ENCODE data around the gene THRA.

The THRA gene

DNA sequence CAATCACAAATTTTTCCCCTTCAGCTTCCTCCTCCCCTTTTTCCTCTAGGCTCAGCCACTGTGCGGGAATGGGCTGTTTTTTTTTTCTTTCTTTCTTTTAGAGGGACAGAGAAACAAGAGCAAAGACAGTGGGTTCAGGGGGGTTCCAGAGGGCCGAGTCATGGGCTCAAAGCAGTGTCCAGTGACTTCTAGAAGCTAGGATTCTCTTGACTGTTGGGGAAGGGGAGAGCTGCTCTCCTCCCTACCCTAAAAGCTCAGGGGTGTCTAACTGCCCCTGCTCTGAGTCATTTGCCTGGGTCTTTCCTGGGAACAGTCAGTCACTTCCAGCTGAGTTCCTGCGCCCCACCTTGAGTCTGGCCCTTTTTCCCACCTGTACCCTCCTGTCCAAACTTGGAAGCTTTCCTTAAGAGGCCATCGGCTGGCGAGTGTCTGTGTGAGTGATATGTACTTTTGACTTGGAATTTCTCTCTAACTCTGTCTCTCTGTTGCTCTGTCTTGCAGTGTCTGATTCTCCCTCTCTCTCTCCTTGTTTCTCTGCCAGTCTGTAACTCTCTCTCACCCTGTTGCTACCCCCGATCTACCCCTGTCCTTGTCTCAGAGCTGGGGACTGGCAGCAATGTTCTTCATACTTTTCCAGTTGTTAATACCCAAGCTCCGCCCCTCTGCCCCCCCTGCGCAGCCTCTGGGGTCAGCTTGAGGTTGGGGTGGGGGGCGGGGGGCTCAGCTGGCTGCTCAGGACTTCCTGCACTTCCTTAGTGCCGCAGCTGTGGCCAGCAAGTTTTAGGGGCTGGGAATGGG is 2.4 kb downstream of the THRA start:
- DNase-seq (ENCODE audit: low spot score) = peak; percentile 41

DNA sequence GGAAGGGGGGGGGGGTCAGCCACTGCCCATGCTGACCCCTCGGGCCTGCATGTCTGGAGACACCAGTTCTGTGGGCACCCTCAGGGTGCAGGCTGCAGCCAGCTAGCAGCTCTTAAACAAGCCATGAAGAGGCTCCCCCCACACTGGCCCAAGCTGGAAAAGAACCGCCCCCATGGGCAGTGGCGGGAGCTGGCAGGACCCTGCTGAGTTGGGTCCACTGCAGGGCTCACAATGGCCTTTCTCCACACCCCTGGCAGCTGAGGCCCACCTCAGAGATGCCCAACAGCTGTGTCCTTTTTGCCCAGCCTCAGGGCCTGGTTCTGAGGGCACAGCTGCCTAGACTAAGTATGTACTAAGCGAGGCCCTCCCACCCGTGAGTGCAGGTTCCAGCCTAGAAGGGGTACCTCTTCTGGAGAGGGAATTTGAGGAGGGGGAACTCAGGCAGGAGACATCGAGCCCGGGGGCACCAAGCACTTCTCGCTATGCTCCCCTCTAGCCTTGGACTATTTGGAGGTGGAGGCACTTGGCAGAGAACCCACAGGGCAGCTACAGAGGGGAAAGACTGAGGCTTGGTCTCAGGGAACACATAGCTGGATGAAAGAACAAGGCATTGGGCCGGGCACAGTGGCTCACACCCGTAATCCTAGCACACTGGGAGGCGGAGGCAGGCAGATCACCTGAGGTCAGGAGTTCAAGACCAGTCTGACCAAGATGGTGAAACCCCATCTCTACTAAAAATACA is 3.2 kb downstream of the THRA start:
- no peak for DNase-seq (ENCODE audit: low spot score)

DNA sequence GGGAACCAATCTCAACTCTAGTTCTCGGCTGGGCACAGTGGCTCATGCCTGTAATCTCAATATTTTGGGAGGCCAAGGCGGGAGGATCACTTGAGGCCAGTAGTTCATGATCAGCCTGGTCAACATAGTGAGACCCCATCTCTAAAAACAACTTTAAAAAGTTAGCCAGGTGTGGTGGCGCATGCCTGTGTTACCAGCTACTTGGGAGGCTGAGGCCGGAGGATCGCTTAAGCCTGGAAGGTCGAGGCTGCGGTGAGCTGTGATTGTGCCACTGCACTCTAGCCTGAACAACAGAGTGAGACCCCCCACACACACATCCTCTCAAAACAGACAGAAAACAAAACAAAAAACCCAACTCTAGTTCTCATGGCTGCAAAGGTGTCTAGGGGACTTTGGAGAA is 4.9 kb downstream of the THRA start:
- DNase-seq (ENCODE audit: low spot score) = no peak

DNA sequence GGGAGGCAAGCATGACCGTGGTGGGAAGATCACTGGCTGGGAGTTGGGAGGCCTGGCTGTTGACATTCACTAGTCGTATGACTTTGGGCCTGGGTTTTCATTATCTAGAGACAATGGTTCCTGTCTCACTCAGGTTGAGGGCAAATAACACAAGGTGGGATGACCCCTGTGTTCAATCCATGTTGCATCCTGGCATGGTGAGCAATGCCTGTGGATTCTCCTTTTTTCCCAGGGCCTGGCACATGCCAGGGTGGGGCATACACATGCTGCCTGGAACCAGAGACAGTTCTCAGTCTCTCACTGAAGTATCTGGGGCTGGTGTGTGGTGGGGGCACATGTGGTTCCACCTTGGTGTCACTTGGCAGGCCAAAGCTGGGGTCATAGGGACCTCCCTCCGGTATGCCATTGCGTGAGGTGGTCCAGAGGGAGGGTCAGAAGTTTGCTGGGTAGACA is 5.4 kb downstream of the THRA start:
- DNase-seq (ENCODE audit: low spot score) = peak; percentile 33

DNA sequence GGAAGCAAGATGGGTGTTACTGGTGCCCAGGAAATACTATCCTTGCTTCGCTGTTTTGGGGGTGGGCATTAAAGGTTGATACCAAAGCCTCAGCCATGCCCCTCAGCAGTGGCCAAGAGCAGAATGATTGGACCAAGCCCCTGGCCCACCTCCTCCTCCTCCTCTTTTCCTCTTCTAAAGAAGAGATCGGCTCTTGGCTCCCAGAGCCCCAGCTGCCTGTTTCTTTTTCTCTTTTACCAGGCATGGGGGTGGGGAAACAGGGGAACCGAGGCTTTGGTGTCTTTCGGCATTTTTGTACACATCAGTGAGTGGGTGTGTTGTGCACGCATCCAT is 5.8 kb downstream of the THRA start:
- DNase-seq (ENCODE audit: low spot score) = no peak

DNA sequence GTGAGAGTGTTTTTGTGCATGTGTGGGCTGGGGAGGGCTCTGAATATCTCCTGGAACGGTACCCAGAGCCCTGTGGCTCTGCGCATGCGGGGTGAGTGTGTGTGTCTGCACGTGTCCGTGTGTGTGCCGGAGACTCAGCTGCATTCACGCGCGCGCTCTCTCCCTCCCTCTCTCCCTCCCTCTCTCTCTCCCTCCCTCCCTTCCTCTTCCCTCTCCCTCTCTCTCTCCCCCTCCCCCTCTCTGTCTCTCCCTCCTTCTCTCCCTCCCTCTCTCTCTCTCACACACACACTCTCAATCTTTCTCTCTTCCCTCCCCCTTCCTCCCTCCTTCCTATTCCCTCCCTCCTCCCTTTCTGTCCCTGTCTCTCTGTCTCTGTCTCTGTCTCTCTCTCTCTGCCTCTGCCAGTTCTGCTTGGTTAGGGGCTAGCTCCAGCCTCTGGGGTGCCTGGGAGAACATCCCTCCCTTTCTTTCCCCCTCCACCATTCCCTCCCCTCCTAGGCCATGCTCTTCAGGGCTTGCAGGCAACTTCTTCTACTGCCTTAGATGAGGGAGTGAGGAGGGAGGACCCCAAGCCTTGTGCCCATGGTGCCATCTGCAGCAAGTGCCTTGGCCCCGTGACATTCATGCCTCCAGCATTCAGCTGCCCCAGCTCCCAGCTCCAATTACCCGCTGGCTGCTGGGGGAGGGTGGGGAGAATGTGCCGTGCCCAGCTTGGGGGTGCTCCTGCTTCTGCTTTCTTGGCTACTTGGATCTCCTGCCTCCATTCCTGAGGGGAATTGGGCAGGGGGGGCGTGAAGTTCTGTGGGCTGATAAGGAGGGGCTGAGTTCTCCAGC is 6.4 kb downstream of the THRA start:
- peak; percentile 56 for DNase-seq (ENCODE audit: low spot score)

DNA sequence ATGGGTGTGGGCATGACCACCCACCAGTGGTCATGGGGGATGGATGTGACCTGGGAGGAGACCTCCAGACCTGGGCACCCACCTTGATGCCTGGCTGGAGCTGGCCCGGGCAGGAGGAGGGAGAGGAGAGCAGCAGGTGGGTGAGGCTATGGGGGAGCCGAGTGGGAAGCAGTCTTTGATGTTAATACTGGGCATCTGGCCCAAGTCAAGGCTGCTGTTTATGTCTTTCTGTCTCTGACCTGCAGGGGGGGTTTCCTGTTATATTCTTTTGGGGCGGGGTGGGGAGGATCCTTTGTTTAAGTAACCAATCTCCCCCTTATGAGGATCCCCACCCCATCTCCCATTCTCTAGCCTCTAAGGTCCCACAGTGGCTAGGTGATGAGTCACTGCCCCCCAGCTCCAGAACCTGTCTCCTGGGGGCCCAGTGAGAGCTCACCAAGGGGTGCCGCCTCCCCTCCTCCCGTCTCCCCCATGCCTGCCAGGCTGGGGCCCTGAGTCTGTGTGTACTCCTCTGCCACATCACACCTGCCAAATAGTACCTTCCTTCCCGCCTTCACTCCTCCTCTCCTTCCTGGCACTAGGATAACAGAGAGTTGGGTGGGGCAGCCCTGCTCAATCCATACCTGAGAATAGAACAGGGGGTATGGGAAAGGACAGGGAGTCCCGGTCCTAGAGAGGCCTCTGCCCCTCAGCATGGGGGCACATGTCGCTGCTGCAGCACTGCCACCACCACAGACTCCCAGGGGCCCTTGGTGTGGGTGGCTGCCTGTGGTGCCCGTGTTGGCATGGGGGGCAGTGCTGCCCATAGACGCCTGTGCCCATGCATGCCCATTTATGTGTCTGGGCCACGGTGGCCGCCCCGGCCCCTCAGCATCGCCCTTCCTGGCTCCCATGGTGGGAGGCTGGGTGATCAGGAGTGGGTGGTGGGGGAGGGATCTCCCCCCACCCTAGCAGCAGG is 7.3 kb downstream of the THRA start:
- no peak for DNase-seq (ENCODE audit: low spot score)

DNA sequence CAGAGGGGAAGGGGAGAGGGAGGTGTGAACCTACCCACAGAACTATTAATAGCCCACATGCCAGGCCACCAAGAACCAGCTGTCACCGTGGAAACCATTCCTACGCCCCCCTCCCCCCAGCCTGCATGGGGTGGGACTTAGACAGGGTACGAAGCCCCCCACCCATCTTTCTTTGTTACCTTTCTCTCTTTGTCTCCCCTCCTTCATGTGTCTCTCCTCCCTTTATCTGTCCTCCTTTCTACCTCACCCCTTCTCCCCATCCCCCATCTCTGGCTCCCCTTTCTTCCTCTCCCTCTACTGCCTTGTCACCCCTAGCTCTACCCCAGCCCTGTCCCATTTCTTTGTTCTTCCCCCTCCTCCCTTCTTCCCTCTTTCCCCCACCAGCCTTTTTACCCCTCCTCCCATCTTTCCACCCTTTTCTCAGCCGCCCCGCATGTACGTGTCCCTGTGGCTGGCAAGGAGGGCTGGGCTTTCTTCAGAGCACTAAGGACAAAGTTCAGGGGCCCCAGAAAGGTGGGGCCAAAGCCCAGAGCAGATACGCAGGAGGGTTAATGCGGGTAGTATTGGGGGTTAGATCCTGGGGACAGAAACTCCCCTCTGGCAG is 8.0 kb downstream of the THRA start:
- no peak for DNase-seq (ENCODE audit: low spot score)

DNA sequence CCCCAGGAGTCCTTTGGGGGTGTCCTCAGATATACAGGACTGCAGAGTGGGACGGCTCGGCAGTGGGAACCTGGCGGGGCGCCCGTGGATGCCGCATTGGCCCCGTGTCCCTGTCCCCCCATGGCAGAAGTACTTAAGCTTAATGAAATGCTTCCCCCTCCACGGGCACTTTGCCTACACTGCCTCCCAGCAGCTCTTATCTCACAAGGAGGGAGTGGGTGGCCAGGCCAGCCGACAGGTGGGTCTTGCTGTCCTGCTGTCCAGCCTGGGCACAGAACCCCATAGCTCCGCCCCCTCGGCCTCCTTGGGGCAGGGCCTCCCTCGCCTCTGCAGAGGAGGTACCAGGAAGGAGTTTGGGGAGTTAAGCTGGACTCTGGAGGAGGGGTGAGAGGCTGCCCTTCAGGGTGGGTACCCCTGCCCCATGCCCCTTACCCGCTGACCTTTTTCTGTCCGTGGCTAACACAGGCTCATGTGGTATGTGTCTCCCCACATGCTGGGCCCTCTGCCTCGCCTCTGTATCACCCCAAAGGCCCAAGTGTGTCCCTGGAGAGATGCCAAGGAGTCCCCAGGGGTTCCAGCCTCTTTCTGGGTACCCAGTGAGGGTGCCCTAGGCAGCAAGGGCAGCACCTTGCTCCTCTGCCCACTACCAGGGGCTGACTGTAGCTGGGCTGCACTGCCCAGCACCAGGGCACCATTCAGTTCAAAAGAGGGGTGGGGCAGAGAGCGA is 8.7 kb downstream of the THRA start:
- DNase-seq (ENCODE audit: low spot score) = peak; percentile 25

DNA sequence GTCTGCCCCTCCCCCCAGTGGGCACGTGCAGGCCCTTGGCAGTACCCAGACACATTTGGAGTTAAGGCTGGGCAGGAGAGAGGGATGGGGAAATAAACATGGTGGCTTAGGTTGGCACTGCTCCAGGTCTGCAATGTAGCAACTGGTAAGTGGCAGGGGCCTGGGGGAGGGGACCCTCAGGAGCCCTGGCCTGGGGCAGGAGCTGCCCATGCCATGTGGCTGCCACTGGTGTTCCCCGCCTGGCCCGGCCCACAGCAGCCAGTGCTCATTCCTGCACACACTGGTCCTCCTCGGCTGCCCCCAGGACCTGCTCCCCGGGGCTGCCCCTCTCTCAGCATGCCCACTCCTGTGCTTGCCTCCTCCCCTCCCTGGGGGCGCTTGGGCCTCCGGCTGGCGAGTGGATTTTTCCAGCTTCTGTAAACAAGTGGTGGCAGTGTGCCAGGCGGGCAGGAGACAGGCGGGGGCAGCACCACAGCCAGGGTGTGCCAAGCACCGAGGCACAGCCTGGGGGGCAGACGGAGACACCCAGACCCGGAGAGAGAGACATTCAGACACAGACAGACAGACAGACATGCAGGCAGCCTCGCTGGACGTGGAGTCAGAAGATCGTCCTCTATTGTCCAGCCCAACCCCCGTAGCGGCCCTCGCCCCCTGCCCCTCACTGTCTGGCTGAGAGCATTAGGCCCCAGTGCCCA is 9.4 kb downstream of the THRA start:
- DNase-seq (ENCODE audit: low spot score) = peak; percentile 22

DNA sequence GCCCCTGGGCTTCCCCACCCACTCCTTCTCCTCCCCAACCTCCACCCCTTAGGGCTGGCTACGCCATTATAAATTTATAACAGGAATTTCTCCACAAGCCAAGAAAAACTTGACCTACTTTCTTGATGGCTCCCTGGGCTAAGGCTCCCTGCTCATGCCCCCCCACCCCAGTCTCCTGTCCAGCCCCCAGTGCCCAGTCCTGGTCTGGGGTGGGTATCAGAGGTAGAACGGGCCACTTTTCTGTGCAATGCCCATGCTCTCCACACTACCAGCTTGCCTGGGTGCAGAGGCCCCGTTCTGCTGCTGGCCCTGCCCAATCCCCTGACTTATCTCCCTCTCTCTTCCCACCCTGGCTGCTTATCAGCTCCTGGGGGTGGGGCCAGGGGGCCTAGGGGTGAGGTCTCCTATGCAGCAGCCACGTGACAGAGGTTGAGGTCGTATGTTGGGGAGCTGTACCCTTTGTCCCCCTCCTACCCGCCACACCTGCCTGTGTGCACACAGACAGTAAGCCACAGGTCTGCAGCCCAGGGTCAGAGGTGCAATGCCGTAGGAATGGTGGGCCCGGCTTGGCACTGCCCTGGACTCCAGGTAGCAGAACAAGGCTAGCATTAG is 10.1 kb downstream of the THRA start:
- no peak for DNase-seq (ENCODE audit: low spot score)

DNA sequence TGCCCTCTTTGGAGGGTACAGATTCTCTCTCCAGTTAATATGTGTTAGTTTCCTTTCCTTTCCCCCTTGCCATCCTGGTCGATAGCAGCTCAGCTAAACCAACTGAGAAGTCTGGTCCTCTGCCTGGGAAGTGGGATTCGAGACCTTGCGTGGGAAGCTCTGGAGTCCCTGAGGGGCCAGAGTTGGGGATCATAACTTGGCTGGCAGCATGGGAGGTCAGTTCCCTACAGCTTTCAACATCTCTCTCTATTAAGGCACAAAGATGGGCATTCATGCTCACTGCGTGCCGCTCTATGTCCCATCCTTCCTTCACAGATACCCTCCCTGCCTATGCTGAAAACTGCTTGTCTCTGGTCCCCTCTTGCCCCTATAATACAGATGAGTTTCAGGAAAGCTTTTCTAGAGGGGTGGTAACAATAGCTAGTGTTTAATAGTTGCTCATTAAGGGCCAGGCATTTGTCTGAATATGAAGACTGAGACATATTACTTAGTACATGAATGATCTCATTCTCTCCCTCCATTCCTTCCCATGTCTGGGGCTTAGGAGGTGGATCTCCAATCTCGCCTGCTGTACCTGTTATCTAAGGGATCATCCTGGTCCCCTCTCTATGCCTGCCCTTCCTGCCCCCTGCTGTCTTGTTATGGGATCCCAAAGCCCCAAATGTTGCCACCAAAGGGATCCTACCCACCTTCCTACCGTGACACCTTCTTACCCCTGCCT is 10.8 kb downstream of the THRA start:
- no peak for DNase-seq (ENCODE audit: low spot score)

DNA sequence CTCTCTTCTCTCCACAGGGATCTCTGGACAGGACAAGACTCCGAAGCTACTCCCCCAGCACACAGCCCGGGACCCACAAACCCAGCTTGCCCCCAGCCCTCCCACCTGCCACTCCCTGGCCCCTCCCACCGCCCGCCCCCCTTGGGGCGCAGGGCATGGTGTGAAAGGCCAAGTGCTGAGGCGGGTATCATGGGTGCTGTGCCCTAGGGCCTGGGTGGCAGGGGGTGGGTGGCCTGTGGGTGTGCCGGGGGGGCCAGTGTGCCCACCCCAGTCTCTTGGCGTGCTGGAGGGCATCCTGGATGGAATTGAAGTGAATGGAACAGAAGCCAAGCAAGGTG is 11.4 kb downstream of the THRA start:
- no peak for DNase-seq (ENCODE audit: low spot score)

DNA sequence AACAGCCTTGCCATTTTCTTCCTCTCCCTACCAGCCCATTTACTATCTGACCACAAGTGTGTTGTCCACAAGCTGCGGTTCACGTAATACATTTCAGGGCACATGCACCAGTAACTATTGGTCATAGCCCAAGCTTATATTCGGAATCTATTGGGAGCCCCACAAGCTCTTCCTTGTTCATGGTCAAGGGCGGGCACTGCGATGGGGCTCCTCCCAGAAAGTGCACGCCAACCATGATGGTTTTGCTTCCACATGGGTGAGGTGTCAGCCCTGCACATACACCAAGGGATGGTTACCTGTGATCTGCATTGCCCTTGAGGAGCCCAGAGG is 12.1 kb downstream of the THRA start:
- peak; percentile 45 for DNase-seq (ENCODE audit: low spot score)

DNA sequence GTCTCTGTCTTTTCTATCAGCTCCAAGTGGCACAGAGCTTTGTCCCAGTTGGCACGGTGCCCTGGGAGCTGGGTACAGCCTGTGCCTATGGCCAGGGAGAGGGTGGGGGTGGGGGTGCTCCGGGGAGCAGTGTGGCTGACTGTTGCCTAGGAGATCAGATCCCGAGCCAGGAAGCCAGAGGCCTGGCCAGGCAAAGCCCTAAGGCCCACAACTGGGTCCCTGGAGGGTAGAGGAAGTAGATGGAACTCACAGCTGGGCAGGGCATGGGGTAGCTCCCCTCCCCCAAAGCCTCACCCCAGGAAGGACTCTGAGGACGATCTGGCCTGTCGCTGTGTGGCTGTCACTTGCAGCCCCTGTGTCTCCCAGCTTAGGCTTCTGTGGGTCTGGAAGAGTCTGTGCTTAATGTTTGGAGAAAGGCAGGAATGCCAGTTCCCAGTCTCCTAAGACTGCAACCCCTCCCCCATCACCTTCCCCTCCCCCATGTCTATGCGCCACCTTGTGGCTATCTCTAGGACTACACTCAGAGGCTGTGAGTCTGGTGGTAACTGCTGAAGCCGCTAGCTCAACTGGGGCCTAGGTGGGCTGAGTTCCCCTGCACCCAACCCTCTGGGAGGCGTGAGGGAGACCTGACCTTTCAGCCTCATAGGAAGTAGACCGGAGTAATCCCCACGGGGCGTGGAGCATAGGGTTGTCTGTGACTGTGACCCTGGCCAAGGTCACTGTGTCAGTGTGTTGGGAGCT is 12.6 kb downstream of the THRA start:
- DNase-seq (ENCODE audit: low spot score) = peak; percentile 52

DNA sequence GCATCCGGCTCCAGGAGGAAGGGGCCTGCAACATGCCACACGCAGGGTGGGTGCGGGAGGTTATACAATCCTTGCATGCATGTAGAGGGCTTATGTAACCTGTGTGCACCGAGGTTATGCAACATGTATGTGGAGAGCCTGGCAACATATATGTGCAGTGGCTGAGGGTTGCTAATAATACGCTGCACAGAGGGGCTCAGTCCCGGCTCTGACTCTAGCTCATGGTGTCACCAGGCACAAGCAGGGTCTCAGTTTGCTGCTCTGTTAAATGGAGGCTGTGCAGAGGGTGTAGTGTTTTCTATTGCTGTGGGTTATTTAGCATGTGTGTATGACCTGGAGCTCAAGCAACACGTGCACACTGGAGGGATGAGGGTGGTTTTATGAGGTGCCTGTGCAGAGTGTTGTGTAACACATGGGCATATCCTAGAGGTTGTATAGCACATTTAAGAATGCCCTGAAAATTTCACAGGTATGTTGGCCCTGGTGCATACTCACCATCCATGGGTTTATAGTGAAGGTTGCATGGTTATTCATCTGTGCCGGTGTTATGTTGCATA is 13.3 kb downstream of the THRA start:
- DNase-seq (ENCODE audit: low spot score) = no peak

DNA sequence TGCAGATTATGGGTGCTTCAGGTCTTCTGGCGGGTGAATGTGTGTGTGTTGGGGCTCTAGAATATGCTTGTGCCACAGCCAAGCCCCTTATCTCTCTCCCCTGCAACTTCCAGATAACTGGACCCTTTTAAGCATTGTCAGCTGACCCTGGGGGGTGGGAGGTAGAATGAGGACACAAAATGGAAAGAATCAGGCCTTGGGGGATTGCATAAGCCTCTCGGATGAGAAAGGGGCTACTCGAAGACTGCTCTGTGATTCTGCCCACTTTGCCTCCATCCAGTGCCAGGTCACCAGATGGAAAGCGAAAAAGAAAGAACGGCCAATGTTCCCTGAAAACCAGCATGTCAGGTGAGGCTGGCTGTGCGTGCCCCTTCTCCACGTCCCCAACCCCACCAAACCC is 13.8 kb downstream of the THRA start:
- DNase-seq (ENCODE audit: low spot score) = no peak

DNA sequence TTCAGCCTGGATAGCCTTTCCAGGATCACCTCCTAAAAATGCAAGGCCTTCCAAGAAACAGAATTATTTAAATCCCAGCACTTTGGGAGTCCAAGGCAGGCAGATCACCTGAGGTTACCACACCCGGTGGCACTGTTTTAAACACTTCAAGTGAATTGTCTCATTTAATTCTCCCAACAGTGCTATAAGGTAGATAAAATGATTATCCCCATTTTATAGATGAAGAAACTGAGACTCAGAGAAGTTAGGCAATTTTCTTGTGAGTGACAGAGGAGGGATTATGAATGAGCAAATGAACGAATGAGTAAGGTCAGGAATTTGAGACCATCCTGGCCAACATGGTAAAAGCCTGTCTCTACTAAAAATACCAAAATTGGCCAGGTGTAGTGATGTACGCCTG is 16.8 kb downstream of the THRA start:
- DNase-seq (ENCODE audit: low spot score) = no peak

Data from kidney tubule cell (primary cell).